HEK293 (cell line): ENCODE measurements around the gene TNS3.

Source experiments
- CTCF ChIA-PET: fragments of 350-600 bp; formaldehyde crosslinking; extraction: SDS; loops from one replicate; lab custom pipeline; 2021; ENCODE audit warnings: antibody characterized with exemption; lab: Yijun Ruan, JAX
- POLR2A ChIA-PET: fragments of 300-600 bp; formaldehyde crosslinking; extraction: SDS; loops from one replicate; lab custom pipeline; 2020; ENCODE audit warnings: antibody characterized with exemption, inconsistent platforms; lab: Yijun Ruan, JAX
- H3K27ac ChIP-seq: fragments of 200-500 bp; sonication (Bioruptor generic); 2 replicates; pipeline ENCODE4 v1.5.1; 2014; ENCODE audit warnings: low read depth, low read length, control low read depth, inconsistent platforms; ENCODE audit errors: extremely low read depth
- H3K36me3 ChIP-seq, 2 experiments: fragments of 200-500 bp in 1 of 2; sonication (Bioruptor generic) in 1 of 2; 1 replicate in 1 of 2; 2 replicates in 1 of 2; pipeline ENCODE4 v1.5.1; 2014 to 2017; ENCODE audit warnings: inconsistent platforms in 2 of 2, low read length in 2 of 2; ENCODE audit not compliant: control insufficient read depth in 2 of 2, insufficient read depth in 1 of 2
- H3K4me1 ChIP-seq: fragments of 200-500 bp; sonication (Bioruptor generic); 2 replicates; pipeline ENCODE4 v1.5.1; 2014; ENCODE audit warnings: mild to moderate bottlenecking, low read length, inconsistent platforms; ENCODE audit not compliant: control insufficient read depth, insufficient read depth
- H3K4me3 ChIP-seq: 2 replicates; pipeline ENCODE4 v1.5.1; 2011; ENCODE audit warnings: low read depth, mild to moderate bottlenecking, control low read depth, low read length, moderate library complexity
- H3K9me3 ChIP-seq: fragments of 200-500 bp; sonication (Bioruptor generic); 2 replicates; pipeline ENCODE4 v1.5.1; 2014; ENCODE audit warnings: low read depth, low read length, inconsistent platforms; ENCODE audit not compliant: control insufficient read depth, insufficient read depth
- FEZF1 ChIP-seq: fragments of 450-650 bp; formaldehyde crosslinking; IDR thresholded peaks from 2 replicates; pipeline ENCODE4 v1.5.1; 2016; ENCODE audit warnings: missing biosample characterization, missing genetic modification characterization
- GLIS2 ChIP-seq: fragments of 450-650 bp; formaldehyde crosslinking; IDR thresholded peaks from 2 replicates; pipeline ENCODE4 v1.5.1; 2016; ENCODE audit warnings: missing biosample characterization, missing genetic modification characterization
- RBAK ChIP-seq: fragments of 450-650 bp; formaldehyde crosslinking; IDR thresholded peaks from 2 replicates; pipeline ENCODE4 v1.5.1; 2016; ENCODE audit warnings: missing biosample characterization, missing genetic modification characterization
- SCRT1 ChIP-seq: fragments of 450-650 bp; formaldehyde crosslinking; IDR thresholded peaks from 2 replicates; pipeline ENCODE4 v1.5.1; 2016; ENCODE audit warnings: missing biosample characterization, missing genetic modification characterization, borderline replicate concordance
- ZBTB8A ChIP-seq: fragments of 450-650 bp; formaldehyde crosslinking; IDR thresholded peaks from 2 replicates; pipeline ENCODE4 v1.5.1; 2016; ENCODE audit warnings: missing biosample characterization, missing genetic modification characterization
- ZNF10 ChIP-seq: fragments of 450-650 bp; formaldehyde crosslinking; IDR thresholded peaks from 2 replicates; pipeline ENCODE4 v1.5.1; 2017; ENCODE audit warnings: missing biosample characterization, missing genetic modification characterization
- ZNF140 ChIP-seq: fragments of 450-650 bp; formaldehyde crosslinking; IDR thresholded peaks from 2 replicates; pipeline ENCODE4 v1.5.1; 2016; ENCODE audit warnings: missing biosample characterization, missing genetic modification characterization
- ZNF2 ChIP-seq: fragments of 450-650 bp; formaldehyde crosslinking; IDR thresholded peaks from 2 replicates; pipeline ENCODE4 v1.5.1; 2016; ENCODE audit warnings: missing biosample characterization, missing genetic modification characterization
- ZNF223 ChIP-seq: fragments of 450-650 bp; formaldehyde crosslinking; IDR thresholded peaks from 2 replicates; pipeline ENCODE4 v1.5.1; 2016; ENCODE audit warnings: missing biosample characterization, missing genetic modification characterization
- ZNF292 ChIP-seq: fragments of 450-650 bp; formaldehyde crosslinking; IDR thresholded peaks from 2 replicates; pipeline ENCODE4 v1.5.1; 2016; ENCODE audit warnings: low read depth, missing biosample characterization, missing genetic modification characterization, borderline replicate concordance
- ZNF529 ChIP-seq: fragments of 450-650 bp; formaldehyde crosslinking; IDR thresholded peaks from 2 replicates; pipeline ENCODE4 v1.5.1; 2017; ENCODE audit warnings: missing genetic modification characterization, missing biosample characterization; ENCODE audit not compliant: insufficient replicate concordance
- ZNF654 ChIP-seq: fragments of 450-650 bp; formaldehyde crosslinking; IDR thresholded peaks from 2 replicates; pipeline ENCODE4 v1.5.1; 2016; ENCODE audit warnings: low read depth, missing biosample characterization, missing genetic modification characterization
- ZNF785 ChIP-seq: fragments of 450-650 bp; formaldehyde crosslinking; IDR thresholded peaks from 2 replicates; pipeline ENCODE4 v1.5.1; 2016; ENCODE audit warnings: missing biosample characterization, missing genetic modification characterization
- ZNF830 ChIP-seq: fragments of 450-650 bp; IDR thresholded peaks from 2 replicates; pipeline ENCODE4 v1.5.0; 2018; ENCODE audit warnings: missing biosample characterization, missing genetic modification characterization, low read depth, mild to moderate bottlenecking, moderate library complexity
- ZNF843 ChIP-seq: fragments of 450-650 bp; formaldehyde crosslinking; IDR thresholded peaks from 2 replicates; pipeline ENCODE4 v1.5.1; 2016; ENCODE audit warnings: missing biosample characterization, missing genetic modification characterization
- TF ChIP-seq, protein P1 (sequence below): fragments of 450-650 bp; formaldehyde crosslinking; IDR thresholded peaks from 2 replicates; pipeline ENCODE4 v1.5.1; 2016; ENCODE audit warnings: missing biosample characterization, missing genetic modification characterization
- TF ChIP-seq, protein P2 (sequence below): fragments of 450-650 bp; formaldehyde crosslinking; IDR thresholded peaks from 2 replicates; pipeline ENCODE4 v1.5.1; 2016; ENCODE audit warnings: missing biosample characterization, missing genetic modification characterization
- TF ChIP-seq, protein P3 (sequence below): fragments of 450-650 bp; IDR thresholded peaks from 2 replicates; pipeline ENCODE4 v1.5.1; 2018; ENCODE audit warnings: missing biosample characterization, mild to moderate bottlenecking, missing genetic modification characterization

The TNS3 gene

DNA sequence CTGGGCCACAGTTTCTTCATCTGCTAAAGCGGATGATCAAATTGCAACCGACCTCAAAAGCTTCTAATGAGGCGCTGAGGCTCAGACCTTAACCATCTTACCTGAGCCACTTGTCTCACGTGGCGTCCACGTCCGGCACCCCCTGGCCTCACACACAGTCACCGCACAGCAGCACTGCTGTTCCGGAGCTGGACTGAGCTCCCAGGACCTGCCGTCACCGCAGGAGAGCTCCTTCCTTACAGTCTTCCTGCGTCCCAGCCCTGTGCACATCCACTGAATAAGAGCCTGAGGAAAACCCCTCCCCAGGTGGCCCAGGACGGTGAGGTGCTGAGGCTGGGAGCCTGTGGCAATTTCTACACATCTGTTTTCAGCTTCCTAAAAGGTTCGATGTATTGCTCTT lies 35.7 kb downstream of the TNS3 start (continued):
- TF ChIP-seq, protein P1, sequence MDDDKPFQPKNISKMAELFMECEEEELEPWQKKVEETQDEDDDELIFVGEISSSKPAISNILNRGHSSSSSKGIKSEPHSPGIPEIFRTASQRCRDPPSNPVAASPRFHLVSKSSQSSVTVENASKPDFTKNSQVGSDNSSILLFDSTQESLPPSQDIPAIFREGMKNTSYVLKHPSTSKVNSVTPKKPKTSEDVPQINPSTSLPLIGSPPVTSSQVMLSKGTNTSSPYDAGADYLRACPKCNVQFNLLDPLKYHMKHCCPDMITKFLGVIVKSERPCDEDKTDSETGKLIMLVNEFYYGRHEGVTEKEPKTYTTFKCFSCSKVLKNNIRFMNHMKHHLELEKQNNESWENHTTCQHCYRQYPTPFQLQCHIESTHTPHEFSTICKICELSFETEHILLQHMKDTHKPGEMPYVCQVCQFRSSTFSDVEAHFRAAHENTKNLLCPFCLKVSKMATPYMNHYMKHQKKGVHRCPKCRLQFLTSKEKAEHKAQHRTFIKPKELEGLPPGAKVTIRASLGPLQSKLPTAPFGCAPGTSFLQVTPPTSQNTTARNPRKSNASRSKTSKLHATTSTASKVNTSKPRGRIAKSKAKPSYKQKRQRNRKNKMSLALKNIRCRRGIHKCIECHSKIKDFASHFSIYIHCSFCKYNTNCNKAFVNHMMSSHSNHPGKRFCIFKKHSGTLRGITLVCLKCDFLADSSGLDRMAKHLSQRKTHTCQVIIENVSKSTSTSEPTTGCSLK (tag by site-specific recombination) = no peak
- no peak for TF ChIP-seq RBAK (tag by site-specific recombination)
- no peak for TF ChIP-seq ZNF292 (tag by site-specific recombination)
- TF ChIP-seq FEZF1 (tag by site-specific recombination) = no peak
- no peak for TF ChIP-seq ZBTB8A

DNA sequence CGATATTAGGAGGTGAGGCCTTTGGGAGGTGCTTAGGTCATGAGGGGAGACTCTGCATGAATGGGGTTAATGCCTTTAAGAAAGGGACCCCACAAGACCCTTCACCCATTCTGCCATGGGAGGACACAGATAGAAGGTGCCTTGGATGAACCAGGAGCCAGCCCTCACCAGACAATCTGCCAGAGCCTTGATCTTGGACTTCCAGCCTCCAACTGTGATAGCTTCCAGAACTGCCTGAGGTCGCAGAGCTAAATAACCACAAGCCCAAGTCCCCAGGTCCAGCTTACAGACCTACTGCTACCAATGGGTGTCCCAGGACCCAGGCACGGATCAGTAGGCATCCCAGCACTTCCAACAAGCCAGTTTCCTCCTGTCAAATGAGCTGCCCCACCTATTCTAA lies 37.5 kb downstream of the TNS3 start:
- POLR2A ChIA-PET = no interaction called here
- H3K36me3 ChIP-seq = no peaks in the 10 kb centered on the region
- no peaks in the 10 kb centered on the region for H3K4me1 ChIP-seq
- no peak overlapping the region for H3K27ac ChIP-seq
- no peak for TF ChIP-seq ZNF10 (tag by site-specific recombination)
- TF ChIP-seq ZNF223 (tag by site-specific recombination) = no peak
- TF ChIP-seq ZNF529 = no peak
- TF ChIP-seq, all 188 proteins: peak for 0
- Histone ChIP-seq H3K4me3 (no peak overlapping the region), H3K9me3 (no peaks in the 10 kb centered on the region)
- CTCF ChIA-PET = no interaction called here

DNA sequence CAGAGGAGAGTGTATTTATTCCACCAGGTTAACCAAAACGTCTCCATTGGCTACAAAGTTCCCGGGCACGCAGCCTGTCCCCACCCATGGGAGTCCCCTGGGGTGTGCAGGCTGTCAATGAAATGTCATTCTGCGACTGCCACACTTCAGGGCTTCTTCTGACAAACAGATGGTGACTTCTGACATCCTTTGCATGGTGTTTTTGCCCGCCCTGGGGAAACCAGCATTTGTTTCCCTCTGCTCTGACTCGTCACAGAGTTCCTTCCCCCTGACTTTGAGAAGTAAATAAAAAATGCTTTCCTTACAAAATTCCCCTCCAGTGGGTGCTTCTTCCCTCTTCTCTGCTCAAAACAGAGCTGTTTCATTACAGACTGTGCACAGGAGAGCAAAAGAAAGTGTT lies 38.2 kb downstream of the TNS3 start:
- POLR2A ChIA-PET = no interaction called here
- CTCF ChIA-PET = no interaction called here

DNA sequence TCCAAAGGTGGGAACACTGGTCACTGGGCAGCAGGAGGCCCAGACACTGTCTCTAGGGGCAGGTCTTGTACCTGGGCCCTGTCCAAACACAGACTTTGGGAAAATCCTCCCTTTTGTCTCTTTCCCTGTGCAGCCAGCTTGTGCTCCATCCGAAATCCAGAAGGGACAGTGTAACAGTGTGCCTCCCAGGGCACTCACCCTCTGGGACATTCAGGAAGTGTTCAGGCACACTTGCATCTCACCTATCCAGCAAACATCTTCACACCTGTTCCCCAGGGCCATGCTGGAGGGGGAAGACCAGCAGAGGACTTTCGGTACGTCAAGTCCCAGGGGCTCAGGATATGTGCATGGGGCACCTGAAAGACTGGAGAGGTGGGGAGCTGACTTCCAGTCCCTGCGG lies 38.9 kb downstream of the TNS3 start:
- ChIA-PET CTCF (no interaction called here), POLR2A (no interaction called here)
- H3K36me3 ChIP-seq = no peaks in the 10 kb centered on the region
- TF ChIP-seq, protein P2, sequence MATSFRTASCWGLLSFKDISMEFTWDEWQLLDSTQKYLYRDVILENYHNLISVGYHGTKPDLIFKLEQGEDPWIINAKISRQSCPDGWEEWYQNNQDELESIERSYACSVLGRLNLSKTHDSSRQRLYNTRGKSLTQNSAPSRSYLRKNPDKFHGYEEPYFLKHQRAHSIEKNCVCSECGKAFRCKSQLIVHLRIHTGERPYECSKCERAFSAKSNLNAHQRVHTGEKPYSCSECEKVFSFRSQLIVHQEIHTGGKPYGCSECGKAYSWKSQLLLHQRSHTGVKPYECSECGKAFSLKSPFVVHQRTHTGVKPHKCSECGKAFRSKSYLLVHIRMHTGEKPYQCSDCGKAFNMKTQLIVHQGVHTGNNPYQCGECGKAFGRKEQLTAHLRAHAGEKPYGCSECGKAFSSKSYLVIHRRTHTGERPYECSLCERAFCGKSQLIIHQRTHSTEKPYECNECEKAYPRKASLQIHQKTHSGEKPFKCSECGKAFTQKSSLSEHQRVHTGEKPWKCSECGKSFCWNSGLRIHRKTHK = no peak
- TF ChIP-seq GLIS2 (no peak), ZNF830 (tag by site-specific recombination) (no peak), ZNF843 (tag by site-specific recombination) (no peak)
- TF ChIP-seq, protein P3, sequence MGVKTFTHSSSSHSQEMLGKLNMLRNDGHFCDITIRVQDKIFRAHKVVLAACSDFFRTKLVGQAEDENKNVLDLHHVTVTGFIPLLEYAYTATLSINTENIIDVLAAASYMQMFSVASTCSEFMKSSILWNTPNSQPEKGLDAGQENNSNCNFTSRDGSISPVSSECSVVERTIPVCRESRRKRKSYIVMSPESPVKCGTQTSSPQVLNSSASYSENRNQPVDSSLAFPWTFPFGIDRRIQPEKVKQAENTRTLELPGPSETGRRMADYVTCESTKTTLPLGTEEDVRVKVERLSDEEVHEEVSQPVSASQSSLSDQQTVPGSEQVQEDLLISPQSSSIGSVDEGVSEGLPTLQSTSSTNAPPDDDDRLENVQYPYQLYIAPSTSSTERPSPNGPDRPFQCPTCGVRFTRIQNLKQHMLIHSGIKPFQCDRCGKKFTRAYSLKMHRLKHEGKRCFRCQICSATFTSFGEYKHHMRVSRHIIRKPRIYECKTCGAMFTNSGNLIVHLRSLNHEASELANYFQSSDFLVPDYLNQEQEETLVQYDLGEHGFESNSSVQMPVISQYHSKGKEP (tag by site-specific recombination) = no peak
- TF ChIP-seq, all 188 proteins: peak for 0
- H3K27ac ChIP-seq = no peak overlapping the region
- no peaks in the 10 kb centered on the region for H3K9me3 ChIP-seq
- H3K4me1 ChIP-seq = no peaks in the 10 kb centered on the region
- no peak overlapping the region for H3K4me3 ChIP-seq

More for the DNA sequence above, 38.2 kb downstream of the TNS3 start:
- no peaks in the 10 kb centered on the region for H3K9me3 ChIP-seq
- TF ChIP-seq ZNF2 (tag by site-specific recombination) (no peak), ZNF654 (tag by site-specific recombination) (no peak), SCRT1 (tag by site-specific recombination) (no peak), ZNF140 (tag by site-specific recombination) (no peak), ZNF785 (tag by site-specific recombination) (no peak), RBAK (tag by site-specific recombination) (no peak)
- H3K36me3 ChIP-seq = no peaks in the 10 kb centered on the region
- no peak overlapping the region for H3K27ac ChIP-seq
- H3K4me1 ChIP-seq = no peaks in the 10 kb centered on the region
- no peak overlapping the region for H3K4me3 ChIP-seq
